Astrocyte of the spinal cord (primary cell): ENCODE measurements around the gene KIAA0513.
"Not testable (repeated sequence)": the region's sequence is repeated elsewhere in the genome, so short reads cannot be mapped to it uniquely, and the experiment has no call there.

Experiments used
- DNase-seq: peaks from one replicate; pipeline ENCODE4 v3.0.0; 2011; ENCODE audit warnings: low read depth, low spot score
- H3K4me3 ChIP-seq: 2 replicates; pipeline ENCODE4 v1.5.1; 2011; ENCODE audit warnings: low read depth, mild to moderate bottlenecking, low read length, moderate library complexity
- in situ Hi-C: cut with HindIII; loops from 2 replicates; pipeline ENCODE4 v1.10.0; 2017; ENCODE audit warnings: low sequenced_read_pairs
- TF ChIP-seq, protein P1 (sequence below): IDR thresholded peaks from 2 replicates; pipeline ENCODE4 v1.5.1; 2012; ENCODE audit warnings: low read depth, mild to moderate bottlenecking, low read length, inconsistent platforms

KIAA0513 gene

DNA sequence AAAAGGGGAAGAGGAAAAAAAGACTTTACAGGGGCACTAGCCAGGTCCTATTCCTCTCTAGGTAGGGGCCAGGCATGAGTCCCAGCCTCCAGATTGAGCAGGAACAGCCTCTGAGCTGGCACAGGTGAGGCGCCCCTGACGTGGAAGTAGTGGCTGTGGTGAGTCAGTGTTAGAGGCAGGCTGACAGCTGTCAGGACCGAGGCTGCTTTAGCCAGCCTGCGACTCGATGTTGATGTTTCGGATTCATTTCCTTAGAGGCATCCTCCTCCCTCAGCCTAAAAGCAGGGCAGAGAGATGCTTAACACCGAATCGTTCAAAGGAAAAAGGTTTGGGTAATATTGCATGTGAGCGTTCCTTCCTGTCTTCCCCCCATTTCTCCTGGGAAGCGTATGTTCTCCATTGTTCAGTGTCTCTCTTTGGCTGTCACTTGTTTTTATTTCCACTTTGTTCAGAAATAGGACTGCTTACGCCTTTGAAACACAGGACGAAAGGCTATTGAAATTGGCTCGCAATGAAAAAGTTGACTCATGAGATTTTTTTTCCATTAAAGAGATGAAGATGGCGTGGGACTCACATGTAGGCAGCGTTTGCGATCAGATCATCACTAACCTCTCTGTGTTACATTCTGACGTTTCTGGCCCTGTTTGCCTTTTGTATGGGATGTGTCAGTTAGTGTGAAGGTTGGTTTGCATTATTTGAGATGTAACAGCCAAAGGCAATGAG, 1.3 kb downstream of the KIAA0513 start:
- in situ Hi-C loops = no loop called here
- TF ChIP-seq, protein P1, sequence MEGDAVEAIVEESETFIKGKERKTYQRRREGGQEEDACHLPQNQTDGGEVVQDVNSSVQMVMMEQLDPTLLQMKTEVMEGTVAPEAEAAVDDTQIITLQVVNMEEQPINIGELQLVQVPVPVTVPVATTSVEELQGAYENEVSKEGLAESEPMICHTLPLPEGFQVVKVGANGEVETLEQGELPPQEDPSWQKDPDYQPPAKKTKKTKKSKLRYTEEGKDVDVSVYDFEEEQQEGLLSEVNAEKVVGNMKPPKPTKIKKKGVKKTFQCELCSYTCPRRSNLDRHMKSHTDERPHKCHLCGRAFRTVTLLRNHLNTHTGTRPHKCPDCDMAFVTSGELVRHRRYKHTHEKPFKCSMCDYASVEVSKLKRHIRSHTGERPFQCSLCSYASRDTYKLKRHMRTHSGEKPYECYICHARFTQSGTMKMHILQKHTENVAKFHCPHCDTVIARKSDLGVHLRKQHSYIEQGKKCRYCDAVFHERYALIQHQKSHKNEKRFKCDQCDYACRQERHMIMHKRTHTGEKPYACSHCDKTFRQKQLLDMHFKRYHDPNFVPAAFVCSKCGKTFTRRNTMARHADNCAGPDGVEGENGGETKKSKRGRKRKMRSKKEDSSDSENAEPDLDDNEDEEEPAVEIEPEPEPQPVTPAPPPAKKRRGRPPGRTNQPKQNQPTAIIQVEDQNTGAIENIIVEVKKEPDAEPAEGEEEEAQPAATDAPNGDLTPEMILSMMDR = no peak
- peak; percentile 61 for DNase-seq
- H3K4me3 ChIP-seq = peak overlapping the region; percentile 63

DNA sequence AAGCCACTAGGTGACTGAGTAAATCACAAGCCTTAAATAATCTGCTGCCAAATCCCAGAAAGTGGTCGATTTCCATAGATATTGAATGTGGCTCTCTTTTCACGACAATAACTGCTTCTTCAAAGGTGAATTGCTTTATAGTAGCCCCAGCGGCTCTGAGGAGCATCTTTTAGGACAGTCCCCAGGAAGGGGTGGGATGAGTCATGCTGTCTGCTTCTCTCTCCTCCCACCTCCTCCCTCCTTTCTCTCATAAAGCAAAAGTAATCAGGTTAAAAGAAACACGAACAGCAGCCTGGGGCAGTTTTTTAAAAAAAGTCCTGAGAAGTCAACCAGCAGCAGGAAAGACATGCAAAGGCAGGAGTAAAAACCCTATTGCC, 1.8 kb downstream of the KIAA0513 start:
- in situ Hi-C loops = no loop called here
- TF ChIP-seq, protein P1 = no peak
- no peak overlapping the region for H3K4me3 ChIP-seq
- peak; percentile 34 for DNase-seq

DNA sequence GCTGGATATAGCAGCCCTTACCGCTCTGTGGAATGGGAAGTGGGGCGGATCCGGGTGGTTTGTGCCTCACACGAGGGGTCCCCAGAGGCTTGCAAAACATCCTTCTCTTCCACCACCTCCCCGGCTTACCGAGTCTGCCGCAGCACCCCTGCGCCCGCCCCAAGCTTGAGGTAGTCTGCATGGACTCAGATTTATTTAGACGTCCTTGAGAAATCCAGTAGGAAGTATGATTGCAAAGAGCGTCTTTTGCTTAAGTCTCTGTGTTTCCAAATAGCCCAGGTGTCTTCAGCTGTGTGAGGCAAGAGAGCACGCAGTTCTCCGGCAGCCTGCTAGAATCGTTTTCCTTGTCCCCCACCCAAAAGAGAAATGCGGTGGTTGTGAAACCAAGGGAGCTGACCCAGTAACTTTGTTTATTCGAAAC, 2.4 kb downstream of the KIAA0513 start:
- in situ Hi-C loops = no loop called here

DNA sequence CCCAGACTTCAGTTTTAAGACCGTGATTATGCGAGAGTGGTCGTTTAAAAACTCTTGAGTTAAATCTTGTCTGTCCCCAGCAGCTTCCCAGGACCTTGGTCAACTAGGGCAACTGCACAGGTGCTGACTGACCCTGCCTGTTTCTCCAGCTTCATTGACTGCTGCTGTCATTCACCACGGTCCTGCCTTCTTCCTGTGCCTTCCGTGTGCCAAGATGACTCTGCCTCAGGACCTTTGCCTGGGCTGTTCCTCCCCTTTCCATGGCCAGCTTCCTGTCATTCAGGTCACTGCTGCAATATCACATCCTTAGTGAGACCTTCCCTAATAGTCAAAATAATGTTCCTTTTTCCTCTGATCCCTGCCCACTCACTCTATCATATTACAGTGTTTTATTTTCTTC, 3.9 kb downstream of the KIAA0513 start:
- no peak for DNase-seq
- no peak overlapping the region for H3K4me3 ChIP-seq
- in situ Hi-C loops = no loop called here
- TF ChIP-seq, protein P1 = no peak

More for the DNA sequence above, 2.4 kb downstream of the KIAA0513 start:
- TF ChIP-seq, protein P1 = no peak
- H3K4me3 ChIP-seq = no peak overlapping the region
- no peak for DNase-seq

DNA sequence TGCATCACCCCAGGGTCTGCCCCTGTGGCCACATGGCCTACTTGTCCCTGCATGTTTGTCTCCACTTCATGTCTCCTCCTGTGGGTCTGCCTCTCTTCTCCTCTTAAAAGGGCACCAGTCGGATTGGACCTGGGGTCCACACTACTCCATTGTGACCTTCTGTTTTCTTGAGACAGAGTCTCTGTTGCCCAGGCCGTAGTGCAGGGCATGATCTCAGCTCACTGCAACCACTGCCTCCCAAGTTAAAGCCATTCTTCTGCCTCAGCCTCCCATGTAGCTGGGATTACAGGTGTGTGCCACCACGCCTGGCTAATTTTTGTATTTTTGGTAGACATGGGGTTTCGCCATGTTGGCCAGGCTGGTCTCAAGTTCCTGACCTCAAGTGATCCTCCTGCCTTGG, 4.6 kb downstream of the KIAA0513 start:
- H3K4me3 ChIP-seq, DNase-seq, in situ Hi-C loops: not testable (repeated sequence)

DNA sequence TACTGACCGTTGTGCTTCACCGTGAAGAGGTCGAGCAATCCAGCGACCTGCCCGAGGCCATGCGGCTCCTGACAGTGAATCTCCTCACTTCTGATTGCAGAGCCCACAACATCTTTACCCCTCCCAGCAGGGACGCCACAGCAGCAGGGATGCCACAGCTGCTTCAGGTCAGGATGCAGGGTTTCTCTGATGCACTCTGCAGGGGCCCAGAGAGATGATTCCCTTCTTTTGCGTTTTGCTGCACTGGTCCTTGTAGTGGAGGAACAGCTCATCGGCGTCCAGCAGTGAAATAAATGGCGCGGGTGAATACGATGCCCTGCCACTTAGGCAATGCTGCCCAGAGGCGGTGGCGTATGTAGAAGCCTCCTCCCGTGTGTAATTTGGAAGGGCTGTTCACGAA, 5.6 kb downstream of the KIAA0513 start:
- TF ChIP-seq, protein P1 = no peak
- no peak overlapping the region for H3K4me3 ChIP-seq
- in situ Hi-C loops = no loop called here
- DNase-seq = no peak

DNA sequence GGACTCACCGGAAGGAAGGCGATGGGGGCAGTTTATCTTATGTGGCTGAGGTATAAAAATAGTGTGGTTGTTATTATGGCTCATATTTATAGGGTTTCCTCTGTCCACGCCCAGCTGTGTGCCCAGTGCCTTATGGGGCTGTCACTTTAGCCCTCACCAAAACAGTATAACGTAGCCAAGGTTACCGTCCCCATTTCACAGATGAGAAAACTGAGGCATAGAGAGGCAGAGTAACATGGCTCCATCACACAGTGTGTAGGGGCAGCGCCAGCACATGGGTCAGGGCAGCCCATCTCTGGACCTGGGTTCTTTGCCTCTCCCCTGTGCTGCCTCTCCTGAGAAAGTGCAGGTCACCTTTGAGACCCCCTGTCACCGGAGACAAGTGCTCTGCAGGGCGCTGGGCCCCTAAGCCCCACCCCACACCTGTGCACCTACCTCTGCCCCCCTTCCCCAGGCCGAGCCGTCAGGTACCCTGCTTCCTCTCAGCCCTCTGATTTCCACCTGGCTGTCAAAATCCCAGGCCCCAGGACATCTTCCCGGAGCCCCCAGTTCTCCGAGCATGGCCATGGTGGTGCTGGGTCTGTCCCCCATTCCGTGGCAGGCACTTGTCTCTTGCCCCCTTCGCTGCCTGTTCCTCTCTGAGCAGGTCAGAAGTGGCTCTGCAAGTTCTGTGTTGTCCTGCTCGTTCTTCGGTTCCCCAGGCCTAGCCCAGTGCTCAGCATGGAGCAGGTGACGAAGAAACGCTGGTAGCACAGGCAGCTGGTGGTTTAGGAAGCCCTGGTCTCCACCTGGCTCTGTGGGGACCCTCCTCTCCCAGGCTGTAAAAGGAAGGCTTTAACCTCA, 7.2 kb downstream of the KIAA0513 start:
- DNase-seq = no peak
- in situ Hi-C loops = no loop called here
- TF ChIP-seq, protein P1 = no peak
- no peak overlapping the region for H3K4me3 ChIP-seq
